Tibial artery (tissue), 4 donors: ENCODE data around the gene BYSL.

Source experiments
- DNase-seq, 2 donors: peaks; one replicate each; pipeline ENCODE4 v3.0.0-alpha.2; 2019
- H3K27ac ChIP-seq, 2 donors: fragments of 200-600 bp; sonication (generic) in 1 of 2; 1 replicate in 1 of 2; 2 replicates in 1 of 2; pipeline ENCODE4 v1.5.1; 2018 to 2019; ENCODE audit warnings: mild to moderate bottlenecking in 1 of 2
- H3K27me3 ChIP-seq, 2 donors: fragments of 200-600 bp; sonication (generic) in 1 of 2; one replicate each; pipeline versions ENCODE4 v1.5.1 to v1.6.0; 2016 to 2019
- H3K36me3 ChIP-seq, 3 donors: fragments of 200-600 bp; sonication (generic) in 2 of 3; one replicate each; pipeline ENCODE4 v1.5.1; 2016 to 2019; ENCODE audit warnings: mild to moderate bottlenecking in 2 of 3
- H3K4me1 ChIP-seq, 4 donors: fragments of 200-600 bp; sonication (generic) in 2 of 4; 1 replicate in 3 of 4; 2 replicates in 1 of 4; pipeline ENCODE4 v1.5.1; 2016 to 2019
- H3K4me3 ChIP-seq, 2 donors: fragments of 200-600 bp; sonication (generic) in 1 of 2; 1 replicate in 1 of 2; 2 replicates in 1 of 2; pipeline ENCODE4 v1.5.1; 2018 to 2019; ENCODE audit warnings: mild to moderate bottlenecking in 2 of 2
- H3K9me3 ChIP-seq, 3 donors: fragments of 200-600 bp; sonication (generic) in 1 of 3; one replicate each; pipeline ENCODE4 v1.5.1; 2016 to 2019
- intact Hi-C: fragments of 100-400 bp; cut with DNase I; formaldehyde crosslinking; loops from one replicate; pipeline ENCODE4 v1.15.0; 2023; ENCODE audit warnings: low total_unique reads
- TF ChIP-seq, protein P1 (sequence below), 2 experiments: fragments of 200-600 bp in 1 of 2; fragments of 450-650 bp in 1 of 2; IDR thresholded peaks; one replicate each; pipeline ENCODE4 v1.5.1; 2017 to 2019; ENCODE audit warnings: antibody characterized with exemption in 2 of 2, mild to moderate bottlenecking in 1 of 2, moderate library complexity in 1 of 2

Gene BYSL

DNA sequence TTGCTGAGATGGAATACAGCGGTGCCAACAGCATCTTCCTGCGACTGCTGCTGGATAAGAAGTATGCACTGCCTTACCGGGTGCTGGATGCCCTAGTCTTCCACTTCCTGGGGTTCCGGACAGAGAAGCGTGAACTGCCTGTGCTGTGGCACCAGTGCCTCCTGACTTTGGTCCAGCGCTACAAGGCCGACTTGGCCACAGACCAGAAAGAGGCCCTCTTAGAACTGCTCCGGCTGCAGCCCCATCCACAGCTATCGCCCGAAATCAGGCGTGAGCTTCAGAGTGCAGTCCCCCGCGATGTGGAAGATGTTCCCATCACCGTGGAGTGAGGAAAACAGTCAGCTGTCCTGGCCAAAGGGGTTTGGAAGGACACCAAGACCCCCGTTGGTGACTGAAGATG, 11.1 kb downstream of the BYSL start:
- DNase-seq: no peak
- no peaks in the 10 kb centered on the region for H3K9me3 ChIP-seq
- H3K36me3 ChIP-seq: peaks cover 73 to 100% (median 86%) of the 10 kb centered on the region in 3 donors
- no peak overlapping the region for H3K4me3 ChIP-seq
- TF ChIP-seq, protein P1, sequence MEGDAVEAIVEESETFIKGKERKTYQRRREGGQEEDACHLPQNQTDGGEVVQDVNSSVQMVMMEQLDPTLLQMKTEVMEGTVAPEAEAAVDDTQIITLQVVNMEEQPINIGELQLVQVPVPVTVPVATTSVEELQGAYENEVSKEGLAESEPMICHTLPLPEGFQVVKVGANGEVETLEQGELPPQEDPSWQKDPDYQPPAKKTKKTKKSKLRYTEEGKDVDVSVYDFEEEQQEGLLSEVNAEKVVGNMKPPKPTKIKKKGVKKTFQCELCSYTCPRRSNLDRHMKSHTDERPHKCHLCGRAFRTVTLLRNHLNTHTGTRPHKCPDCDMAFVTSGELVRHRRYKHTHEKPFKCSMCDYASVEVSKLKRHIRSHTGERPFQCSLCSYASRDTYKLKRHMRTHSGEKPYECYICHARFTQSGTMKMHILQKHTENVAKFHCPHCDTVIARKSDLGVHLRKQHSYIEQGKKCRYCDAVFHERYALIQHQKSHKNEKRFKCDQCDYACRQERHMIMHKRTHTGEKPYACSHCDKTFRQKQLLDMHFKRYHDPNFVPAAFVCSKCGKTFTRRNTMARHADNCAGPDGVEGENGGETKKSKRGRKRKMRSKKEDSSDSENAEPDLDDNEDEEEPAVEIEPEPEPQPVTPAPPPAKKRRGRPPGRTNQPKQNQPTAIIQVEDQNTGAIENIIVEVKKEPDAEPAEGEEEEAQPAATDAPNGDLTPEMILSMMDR (IDR thresholded peaks at IDR 0.05): no peak
- intact Hi-C loops: loop anchor here (10.0 kb wide), 1 partner anchor 292 kb away; no protein-coding TSS in a partner anchor
- H3K4me1 ChIP-seq: peaks cover 0 to 12% (median 0%) of the 10 kb centered on the region in 4 donors
- H3K27me3 ChIP-seq: no peaks in the 10 kb centered on the region
- H3K27ac ChIP-seq: no peak overlapping the region

DNA sequence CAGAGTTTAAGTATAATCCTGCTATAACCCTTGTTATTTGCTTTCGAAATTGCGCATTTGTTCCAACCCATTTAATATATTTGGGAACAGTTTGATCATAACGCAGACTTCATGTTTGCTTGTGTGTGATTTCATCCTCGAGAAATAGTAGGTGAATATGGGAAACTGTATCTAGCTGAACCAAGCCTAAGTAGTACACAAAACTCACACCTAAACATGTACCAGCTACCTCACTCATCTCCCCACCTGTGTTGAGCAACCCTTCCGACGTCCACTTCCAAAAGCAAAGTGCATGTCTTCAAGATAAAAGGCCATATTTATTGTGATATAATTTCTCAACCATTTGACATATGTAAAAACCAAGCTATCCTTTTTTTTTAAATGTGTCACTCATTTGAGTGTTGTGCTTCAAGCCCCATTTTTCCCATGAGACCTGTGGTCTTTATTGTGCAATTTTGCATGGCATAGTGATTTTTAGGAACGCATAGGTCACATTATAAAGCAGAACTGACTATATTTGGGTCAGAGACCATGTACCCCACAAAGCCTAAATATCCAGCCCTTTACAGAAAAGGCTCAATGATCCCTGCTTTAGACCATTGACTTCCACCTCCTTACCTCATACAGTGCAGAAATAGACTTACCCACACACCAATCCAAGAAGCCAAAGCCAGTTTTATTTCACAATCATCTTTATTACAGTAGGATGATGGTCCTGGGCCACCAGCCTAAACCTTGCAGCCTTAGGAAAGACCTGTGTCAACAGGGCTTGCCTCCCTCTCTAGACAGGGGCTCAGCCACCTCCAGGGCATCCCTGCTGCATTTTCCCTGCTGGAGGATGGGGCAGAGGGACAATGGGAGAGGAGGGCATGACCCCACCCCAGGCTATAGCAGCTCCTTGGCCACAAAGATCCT, 13.2 kb downstream of the BYSL start:
- peaks cover 0 to 28% (median 5%) of the 10 kb centered on the region in 4 donors for H3K4me1 ChIP-seq
- H3K27me3 ChIP-seq: no peaks in the 10 kb centered on the region
- no peak overlapping the region for H3K4me3 ChIP-seq
- H3K36me3 ChIP-seq: peaks cover 56 to 84% (median 64%) of the 10 kb centered on the region in 3 donors
- TF ChIP-seq, protein P1 (IDR thresholded peaks at IDR 0.05): no peak
- H3K27ac ChIP-seq: no peak overlapping the region
- H3K9me3 ChIP-seq: no peaks in the 10 kb centered on the region
- intact Hi-C loops: loop anchor here (10.0 kb wide), 1 partner anchor 290 kb away; no protein-coding TSS in a partner anchor
- DNase-seq: no peak

- peaks cover 51 to 78% (median 58%) of the 10 kb centered on the region in 3 donors for H3K36me3 ChIP-seq
- no peak for DNase-seq
- H3K27ac ChIP-seq: no peak overlapping the region
- intact Hi-C loops: loop anchor here (10.0 kb wide), 1 partner anchor 290 kb away; no protein-coding TSS in a partner anchor
- H3K27me3 ChIP-seq: no peaks in the 10 kb centered on the region
- TF ChIP-seq, protein P1 (IDR thresholded peaks at IDR 0.05): no peak
- H3K9me3 ChIP-seq: no peaks in the 10 kb centered on the region
- H3K4me3 ChIP-seq: no peak overlapping the region
- H3K4me1 ChIP-seq: peaks cover 0 to 34% (median 11%) of the 10 kb centered on the region in 4 donors
These were observed 13.9 kb downstream of the BYSL start for GRCh38 chr6:41935193-41935574.

DNA sequence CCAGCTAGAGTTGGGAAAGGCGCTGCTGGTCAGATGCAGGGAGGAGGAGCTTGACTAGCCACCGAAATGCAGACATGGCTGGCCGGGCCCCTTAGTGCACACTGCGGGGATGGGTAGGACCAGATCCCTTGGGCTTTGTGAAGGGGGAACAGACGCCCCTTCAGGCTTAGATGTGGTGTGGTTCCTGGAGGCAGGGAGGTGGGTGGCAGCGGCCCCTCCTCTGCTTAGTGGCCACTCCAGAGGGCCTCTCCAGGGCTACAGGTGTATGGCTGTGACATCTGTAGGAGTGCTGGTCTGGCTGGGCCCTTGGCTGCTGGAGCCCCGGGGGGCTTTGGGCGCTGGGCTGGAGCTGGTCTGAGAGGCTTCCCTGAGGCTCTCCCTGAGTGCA, 14.4 kb downstream of the BYSL start:
- Histone ChIP-seq H3K9me3 (no peaks in the 10 kb centered on the region), H3K27ac (no peak overlapping the region), H3K27me3 (no peaks in the 10 kb centered on the region), H3K36me3 (peaks cover 46 to 73% (median 53%) of the 10 kb centered on the region in 3 donors), H3K4me3 (no peak overlapping the region), H3K4me1 (peaks cover 0 to 39% (median 16%) of the 10 kb centered on the region in 4 donors)
- TF ChIP-seq, protein P1 (IDR thresholded peaks at IDR 0.05): no peak
- no peak for DNase-seq
- intact Hi-C loops: loop anchor here (10.0 kb wide), 1 partner anchor 289 kb away; no protein-coding TSS in a partner anchor

GRCh38 chr6:41936073-41936837, 15.0 kb downstream of the BYSL start:
- H3K4me3 ChIP-seq: no peak overlapping the region

More at GRCh38 chr6:41936073-41936837, 15.0 kb downstream of the BYSL start:
- Histone ChIP-seq H3K27ac (no peak overlapping the region), H3K36me3 (peaks cover 41 to 67% (median 47%) of the 10 kb centered on the region in 3 donors), H3K9me3 (no peaks in the 10 kb centered on the region), H3K4me1 (peaks cover 0 to 45% (median 18%) of the 10 kb centered on the region in 4 donors), H3K27me3 (no peaks in the 10 kb centered on the region)
- peak; percentile 53 to 71 for DNase-seq
- intact Hi-C loops: loop anchor here (10.0 kb wide), 1 partner anchor 289 kb away; no protein-coding TSS in a partner anchor
- TF ChIP-seq, protein P1 (IDR thresholded peaks at IDR 0.05): peak; percentile 72 to 78
